Activated CD8-positive, alpha-beta T cell treated with anti-CD3 and anti-CD28 coated beads, Interleukin-2, amount 10 ng/mL, durations not matched to agents 7 days and 5 days (primary cell): ENCODE results near the gene ZBED6. TPM values are rescaled to one million over a fixed set of nuclear protein-coding genes. Genes with fewer than 3 reads are reported as not detected.
"Not testable (repeated sequence)": the region's sequence is repeated elsewhere in the genome, so short reads cannot be mapped to it uniquely, and the experiment has no call there.

Experiments used
- ATAC-seq: fragments of 150-1000 bp; cut with Tn5 transposase; one replicate; pipeline ENCODE4 v1.10.0; 2021; ENCODE audit warnings: moderate library complexity
- CTCF ChIA-PET: fragments of 350-600 bp; sonication (Branson Sonifier 250); formaldehyde crosslinking; loops from one replicate; lab custom pipeline; 2021; ENCODE audit warnings: antibody characterized with exemption; lab: Charles Lee
- POLR2A ChIA-PET: fragments of 350-600 bp; sonication (Branson Sonifier 250); formaldehyde crosslinking; loops from one replicate; lab custom pipeline; 2021; ENCODE audit warnings: antibody characterized with exemption; lab: Charles Lee
- DNase-seq: peaks from one replicate; pipeline ENCODE4 v3.0.0-alpha.2; 2020
- H3K27ac Mint-ChIP-seq: one replicate; pipeline ENCODE4 v1.8.0; 2021; ENCODE audit warnings: mild to moderate bottlenecking, mixed read lengths
- H3K27me3 Mint-ChIP-seq: one replicate; pipeline ENCODE4 v1.8.0; 2021; ENCODE audit warnings: low read depth, mixed read lengths
- H3K36me3 Mint-ChIP-seq: one replicate; pipeline ENCODE4 v1.8.0; 2021; ENCODE audit warnings: low read depth, mixed read lengths
- H3K4me1 Mint-ChIP-seq: one replicate; pipeline ENCODE4 v1.8.0; 2021; ENCODE audit warnings: low read depth, mixed read lengths
- H3K4me3 Mint-ChIP-seq: one replicate; pipeline ENCODE4 v1.8.0; 2021; ENCODE audit warnings: mild to moderate bottlenecking, mixed read lengths
- H3K9me3 Mint-ChIP-seq: one replicate; pipeline ENCODE4 v1.8.0; 2022; ENCODE audit warnings: mixed read lengths; ENCODE audit not compliant: insufficient read depth
- total RNA-seq, 2 experiments: library from RNA; stranded (reverse); gene quantifications; one replicate each; pipeline ENCODE4 v1.2.3, GENCODE V29; 2021

Gene ZBED6, protein sequence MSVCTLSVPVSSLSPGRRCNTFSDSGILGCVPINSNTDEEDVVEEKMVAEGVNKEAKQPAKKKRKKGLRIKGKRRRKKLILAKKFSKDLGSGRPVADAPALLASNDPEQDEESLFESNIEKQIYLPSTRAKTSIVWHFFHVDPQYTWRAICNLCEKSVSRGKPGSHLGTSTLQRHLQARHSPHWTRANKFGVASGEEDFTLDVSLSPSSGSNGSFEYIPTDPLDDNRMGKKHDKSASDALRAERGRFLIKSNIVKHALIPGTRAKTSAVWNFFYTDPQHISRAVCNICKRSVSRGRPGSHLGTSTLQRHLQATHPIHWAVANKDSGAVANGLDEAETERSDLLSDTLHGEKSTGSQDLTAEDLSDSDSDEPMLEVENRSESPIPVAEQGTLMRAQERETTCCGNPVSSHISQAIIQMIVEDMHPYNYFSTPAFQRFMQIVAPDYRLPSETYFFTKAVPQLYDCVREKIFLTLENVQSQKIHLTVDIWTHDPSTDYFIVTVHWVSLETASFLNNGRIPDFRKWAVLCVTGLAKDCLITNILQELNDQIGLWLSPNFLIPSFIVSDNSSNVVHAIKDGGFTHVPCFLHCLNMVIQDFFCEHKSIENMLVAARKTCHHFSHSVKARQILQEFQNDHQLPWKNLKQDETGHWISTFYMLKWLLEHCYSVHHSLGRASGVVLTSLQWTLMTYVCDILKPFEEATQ (N-terminal part only)
- total RNA-seq: 10 to 100 TPM; 16.3 to 18.4 TPM

DNA sequence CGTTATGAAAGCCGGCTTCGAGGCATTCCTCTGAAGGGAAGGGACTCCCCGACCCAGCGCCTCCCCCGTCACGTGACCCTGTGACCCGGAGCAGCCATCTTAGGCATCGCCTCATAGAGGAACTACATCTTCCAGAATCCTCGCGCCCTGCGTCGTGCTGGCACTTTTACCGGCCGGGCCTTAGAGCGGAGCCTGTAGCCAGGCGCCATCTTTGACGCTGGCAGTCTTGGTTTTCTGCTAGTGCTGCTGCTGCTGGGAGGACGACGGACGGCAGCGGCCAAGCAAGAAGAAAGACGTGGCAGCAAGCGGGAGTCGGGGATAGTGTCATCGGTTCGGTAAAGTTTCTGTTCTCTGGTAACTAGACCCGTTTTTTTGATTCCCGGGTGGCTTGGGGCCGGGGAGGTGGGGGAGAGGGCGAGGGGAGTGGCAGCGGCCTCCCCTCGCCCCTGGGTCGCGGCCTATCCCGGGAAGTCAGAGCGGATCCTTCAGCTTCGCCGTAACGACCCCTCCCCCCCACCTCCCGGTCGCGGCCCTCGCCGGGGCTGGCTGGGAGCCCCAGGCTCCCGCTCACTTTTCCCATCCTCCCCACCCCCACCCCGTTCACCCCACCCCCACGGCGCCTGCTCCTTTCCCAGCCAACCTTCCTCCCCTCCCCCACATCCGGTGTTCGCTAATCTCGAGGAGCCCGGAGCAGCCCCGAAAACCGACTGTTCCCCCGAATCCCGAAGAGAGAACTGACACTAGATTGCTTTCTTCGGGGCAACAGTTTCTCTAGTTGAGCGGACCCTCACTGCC lies at the start of gene ZBED6, which contains the start of gene ZC3H11A:
Gene ZBED6, plus strand, starts transcription at position 183 of the 795 bp plus-strand sequence. CDS start 1,900 bp downstream, outside the sequence.
Gene ZC3H11A, plus strand, starts transcription at position 183 of the 795 bp plus-strand sequence. CDS start 21,448 bp downstream, outside the sequence.
- Mint-ChIP-seq H3K4me3 (peak within 1 kb of the TSS; percentile 100), H3K27me3 (no peaks in the 10 kb centered on the region), H3K36me3 (peaks cover 44% of the 10 kb centered on the region), H3K4me1 (peaks cover 44% of the 10 kb centered on the region), H3K27ac (peak within 1 kb of the TSS; percentile 98), H3K9me3 (peaks cover 4% of the 10 kb centered on the region)
- ChIA-PET POLR2A (interaction anchor here (2.5 kb wide), 1 partner anchor 31 kb away, joined by 19 read pairs; the partner anchor contains the start of gene LAX1), CTCF (no interaction called here)
- ATAC-seq (peak; percentile 100), DNase-seq (peak; percentile 100)

DNA sequence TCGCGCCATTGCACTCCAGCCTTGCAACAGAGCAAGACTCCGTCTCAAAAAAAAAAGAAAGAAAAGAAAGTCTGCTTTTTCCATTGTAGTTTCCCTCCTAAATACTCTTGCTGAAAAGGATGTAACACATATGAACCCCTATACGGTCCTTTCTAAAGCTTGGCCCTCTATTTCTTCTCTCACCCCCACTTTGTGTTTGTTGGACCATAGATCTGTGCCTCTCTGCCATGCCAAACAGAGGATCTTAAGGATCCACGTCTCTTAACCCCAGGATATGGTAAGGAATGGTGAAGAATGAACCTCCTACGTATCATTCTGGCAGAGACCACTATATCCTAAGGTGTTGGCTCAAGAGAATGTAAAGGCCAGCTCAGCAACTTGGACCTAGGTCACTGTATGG lies 49.1 kb upstream of the ZBED6 start:
- peaks cover 32% of the 10 kb centered on the region for H3K36me3 Mint-ChIP-seq
- DNase-seq (no peak), ATAC-seq (no peak)
- ChIA-PET POLR2A (interaction anchor here (2.1 kb wide), 1 partner anchor 19 kb away, joined by 10 read pairs; the partner anchor contains the start of gene LAX1), CTCF (interaction anchor here (1.2 to 1.9 kb wide), 2 partner anchors 45 to 120 kb away, joined by 3 to 7 read pairs; no protein-coding TSS in a partner anchor)
- no peak overlapping the region for H3K4me3 Mint-ChIP-seq
- no peaks in the 10 kb centered on the region for H3K9me3 Mint-ChIP-seq
- no peaks in the 10 kb centered on the region for H3K27me3 Mint-ChIP-seq
- H3K4me1 Mint-ChIP-seq: peaks cover 18% of the 10 kb centered on the region
- H3K27ac Mint-ChIP-seq: no peak overlapping the region

DNA sequence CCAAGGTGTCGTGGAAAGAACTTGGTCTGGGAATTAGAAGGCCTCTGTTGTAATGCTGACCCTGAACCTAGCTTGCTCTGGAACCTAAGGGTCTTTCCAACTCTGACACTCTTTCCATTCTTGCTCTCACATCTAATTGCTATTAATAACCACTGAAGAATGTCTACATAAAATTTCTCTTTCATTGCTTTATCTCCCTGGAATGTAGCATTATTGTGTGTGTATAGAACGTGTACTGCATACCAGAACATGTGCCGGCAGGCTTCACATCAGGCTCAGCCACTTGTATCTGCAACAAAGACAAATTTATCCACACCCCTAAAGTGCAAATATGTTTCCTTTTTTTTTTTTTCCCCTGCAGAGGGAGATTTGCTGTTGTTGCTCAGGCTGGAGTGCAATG lies 44.4 kb upstream of the ZBED6 start:
- CTCF ChIA-PET: no interaction called here
- H3K4me1 Mint-ChIP-seq: peaks cover 27% of the 10 kb centered on the region
- no peak for ATAC-seq

DNA sequence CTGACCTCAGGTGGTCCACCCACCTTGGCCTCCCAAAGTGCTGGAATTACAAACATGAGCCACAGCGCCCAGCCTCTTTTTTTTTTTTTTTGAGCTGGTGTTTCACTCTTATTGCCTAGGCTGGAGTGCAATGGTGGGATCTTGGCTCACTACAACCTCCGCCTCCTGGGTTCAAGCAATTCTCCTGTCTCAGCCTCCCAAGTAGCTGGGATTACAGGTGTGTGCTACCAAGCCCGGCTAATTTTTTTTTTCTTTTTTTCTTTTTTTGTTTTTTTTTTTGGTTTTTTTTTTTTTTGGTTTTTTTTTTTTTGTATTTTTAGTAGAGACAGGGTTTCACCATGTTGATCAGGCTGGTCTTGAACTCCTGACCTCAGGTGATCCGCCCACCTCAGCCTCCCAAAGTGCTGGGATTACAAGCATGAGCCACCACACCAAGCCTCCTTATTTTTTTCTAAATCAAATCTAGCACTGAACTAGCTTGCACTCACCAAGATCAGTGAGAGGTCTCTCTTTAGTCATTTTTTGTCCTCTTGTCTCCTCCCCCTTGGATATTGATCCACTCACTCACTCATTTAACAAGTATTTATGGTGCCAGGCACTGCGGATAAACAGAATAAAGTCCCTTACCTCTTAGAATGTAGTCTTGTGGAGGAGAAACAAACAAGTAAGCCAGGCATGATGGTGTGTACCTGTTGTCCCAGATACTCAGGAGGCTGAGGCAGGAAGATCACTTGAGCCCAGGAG lies 43.6 kb upstream of the ZBED6 start:
- CTCF ChIA-PET: interaction anchor here (0.6 kb wide), 1 partner anchor 57 kb away, joined by 3 read pairs; no protein-coding TSS in a partner anchor
- ATAC-seq, DNase-seq, H3K27ac Mint-ChIP-seq, H3K27me3 Mint-ChIP-seq, H3K36me3 Mint-ChIP-seq, H3K9me3 Mint-ChIP-seq, H3K4me3 Mint-ChIP-seq: not testable (repeated sequence)
- POLR2A ChIA-PET: interaction anchor here (0.6 to 1.5 kb wide), 4 partner anchors 12 to 25 kb away, joined by 3 to 6 read pairs (median 3); partner anchors contain the start of gene LAX1
- peaks cover 30% of the 10 kb centered on the region for H3K4me1 Mint-ChIP-seq

More for the DNA sequence above, 44.4 kb upstream of the ZBED6 start:
- Mint-ChIP-seq H3K4me3 (no peak overlapping the region), H3K27ac (no peak overlapping the region), H3K9me3 (no peaks in the 10 kb centered on the region), H3K27me3 (no peaks in the 10 kb centered on the region), H3K36me3 (peaks cover 2% of the 10 kb centered on the region)
- DNase-seq: no peak
- POLR2A ChIA-PET: interaction anchor here (0.6 kb wide), 1 partner anchor 13 kb away, joined by 3 read pairs; no protein-coding TSS in a partner anchor

DNA sequence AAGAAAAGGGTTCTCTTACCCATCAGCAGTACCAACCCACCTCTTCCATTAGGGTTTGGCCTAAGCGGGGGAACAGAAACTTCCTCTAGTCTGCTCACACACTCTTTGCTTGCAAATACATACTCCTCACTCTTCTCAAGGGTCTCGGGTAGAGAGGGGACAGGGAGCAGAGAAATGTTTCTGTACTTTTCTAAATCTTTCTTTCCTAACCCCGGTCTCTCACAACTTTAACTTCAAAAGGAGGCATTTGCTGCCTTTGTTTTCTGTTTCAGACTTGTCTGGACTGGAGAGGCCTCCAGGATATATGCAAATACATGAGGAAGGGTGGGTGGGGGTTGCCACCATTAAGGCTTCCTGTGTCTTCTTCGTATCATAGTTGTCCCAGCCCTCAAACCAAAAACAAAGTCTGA lies 41.0 kb upstream of the ZBED6 start:
- Mint-ChIP-seq H3K27me3 (no peaks in the 10 kb centered on the region), H3K9me3 (no peaks in the 10 kb centered on the region), H3K36me3 (no peaks in the 10 kb centered on the region), H3K4me1 (peaks cover 30% of the 10 kb centered on the region), H3K4me3 (peak overlapping the region; percentile 2), H3K27ac (peak overlapping the region; percentile 79)
- POLR2A ChIA-PET: interaction anchor here (0.9 kb wide), 1 partner anchor 10 kb away, joined by 3 read pairs; the partner anchor contains the start of gene LAX1
- DNase-seq (peak; percentile 31), ATAC-seq (peak; percentile 52)
- CTCF ChIA-PET: no interaction called here

DNA sequence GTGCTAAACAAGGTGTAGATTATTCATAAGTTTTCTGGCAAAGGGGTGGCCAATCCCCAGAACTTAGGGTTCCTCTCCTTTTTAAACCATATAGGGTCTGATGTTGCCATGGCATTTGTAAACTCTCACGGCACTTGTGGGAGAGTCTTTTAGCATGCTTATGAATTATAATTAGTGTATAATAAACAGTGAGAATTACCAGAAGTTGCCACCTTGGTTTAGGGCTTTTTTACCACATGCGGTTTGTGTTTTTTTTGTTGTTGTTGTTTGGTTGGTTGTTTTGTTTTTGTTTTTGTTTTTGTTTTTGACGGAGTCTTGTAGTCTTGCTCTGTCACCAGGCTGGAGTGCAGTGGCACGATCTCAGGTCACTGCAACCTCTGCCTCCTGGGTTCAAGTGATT lies 39.4 kb upstream of the ZBED6 start:
- POLR2A ChIA-PET: interaction anchor here (1.3 kb wide), 1 partner anchor 9 kb away, joined by 5 read pairs; the partner anchor contains the start of gene LAX1
- no peaks in the 10 kb centered on the region for H3K27me3 Mint-ChIP-seq
- CTCF ChIA-PET: no interaction called here

DNA sequence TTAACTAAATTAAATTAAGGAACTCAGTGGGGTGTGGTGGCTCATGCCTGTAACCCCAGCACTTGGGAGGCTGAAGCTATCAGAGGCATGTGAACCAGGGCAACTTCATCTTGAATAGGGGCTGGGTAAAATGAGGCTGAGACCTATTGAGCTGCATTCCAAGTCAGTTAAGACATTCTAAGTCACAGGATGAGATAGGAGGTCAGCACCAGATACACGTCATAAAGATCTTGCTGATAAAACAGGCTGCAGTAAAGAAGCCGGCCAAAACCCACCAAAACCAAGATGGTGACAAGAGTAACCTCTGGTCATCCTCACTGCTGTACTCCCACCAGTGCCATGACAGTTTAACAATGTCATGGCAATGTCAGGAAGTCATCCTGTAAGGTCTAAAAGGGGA lies 36.7 kb upstream of the ZBED6 start:
- H3K27ac Mint-ChIP-seq, ATAC-seq, H3K9me3 Mint-ChIP-seq, H3K4me3 Mint-ChIP-seq, H3K27me3 Mint-ChIP-seq, POLR2A ChIA-PET, DNase-seq, H3K36me3 Mint-ChIP-seq, CTCF ChIA-PET: not testable (repeated sequence)
- H3K4me1 Mint-ChIP-seq: peaks cover 32% of the 10 kb centered on the region

More for the DNA sequence above, 39.4 kb upstream of the ZBED6 start:
- DNase-seq (no peak), ATAC-seq (no peak)
- Mint-ChIP-seq H3K9me3 (no peaks in the 10 kb centered on the region), H3K36me3 (no peaks in the 10 kb centered on the region), H3K4me3 (no peak overlapping the region), H3K4me1 (peaks cover 30% of the 10 kb centered on the region), H3K27ac (no peak overlapping the region)

DNA sequence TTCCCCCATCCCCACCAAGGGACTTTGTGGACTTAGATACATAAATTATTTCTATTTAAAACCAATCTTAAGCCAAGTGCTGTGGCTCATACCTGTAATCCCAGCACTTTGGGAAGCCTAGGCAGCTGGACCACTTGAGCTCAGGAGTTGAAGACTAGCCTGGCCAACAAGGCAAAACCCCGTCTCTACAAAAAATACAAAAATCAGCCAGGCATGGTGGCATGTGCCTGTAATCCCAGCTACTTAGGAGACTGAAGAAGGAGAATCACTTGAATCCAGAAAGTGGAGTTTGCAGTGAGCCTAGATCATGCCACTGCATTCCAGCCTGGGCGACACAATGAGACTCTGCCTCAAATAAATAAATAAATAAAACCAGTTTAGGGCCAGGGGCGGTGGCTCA lies 34.9 kb upstream of the ZBED6 start:
- Mint-ChIP-seq H3K9me3 (no peaks in the 10 kb centered on the region), H3K36me3 (peaks cover 2% of the 10 kb centered on the region), H3K27me3 (no peaks in the 10 kb centered on the region), H3K4me1 (peaks cover 33% of the 10 kb centered on the region), H3K4me3 (no peak overlapping the region), H3K27ac (no peak overlapping the region)
- DNase-seq: no peak
- CTCF ChIA-PET: no interaction called here
- no peak for ATAC-seq
- POLR2A ChIA-PET: no interaction called here

DNA sequence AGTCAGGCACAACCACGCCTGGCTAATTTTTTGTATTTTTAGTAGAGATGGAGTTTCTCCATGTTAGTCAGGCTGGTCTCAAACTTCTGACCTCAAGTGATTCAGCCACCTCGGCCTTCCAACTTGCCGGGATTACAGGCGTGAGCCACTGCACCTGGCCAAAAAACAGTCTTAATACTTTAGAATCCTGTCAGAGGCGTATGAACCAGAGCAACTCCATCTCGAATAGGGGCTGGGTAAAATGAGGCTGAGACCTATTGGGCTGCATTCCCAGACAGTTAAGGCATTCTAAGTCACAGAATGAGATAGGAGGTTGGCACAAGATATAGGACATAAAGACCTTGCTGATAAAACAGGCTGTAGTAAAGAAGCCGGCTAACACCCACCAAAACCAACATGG lies 33.5 kb upstream of the ZBED6 start:
- H3K9me3 Mint-ChIP-seq, H3K36me3 Mint-ChIP-seq, CTCF ChIA-PET, ATAC-seq, H3K4me3 Mint-ChIP-seq, H3K27ac Mint-ChIP-seq, DNase-seq, H3K27me3 Mint-ChIP-seq, POLR2A ChIA-PET: not testable (repeated sequence)
- peaks cover 35% of the 10 kb centered on the region for H3K4me1 Mint-ChIP-seq

DNA sequence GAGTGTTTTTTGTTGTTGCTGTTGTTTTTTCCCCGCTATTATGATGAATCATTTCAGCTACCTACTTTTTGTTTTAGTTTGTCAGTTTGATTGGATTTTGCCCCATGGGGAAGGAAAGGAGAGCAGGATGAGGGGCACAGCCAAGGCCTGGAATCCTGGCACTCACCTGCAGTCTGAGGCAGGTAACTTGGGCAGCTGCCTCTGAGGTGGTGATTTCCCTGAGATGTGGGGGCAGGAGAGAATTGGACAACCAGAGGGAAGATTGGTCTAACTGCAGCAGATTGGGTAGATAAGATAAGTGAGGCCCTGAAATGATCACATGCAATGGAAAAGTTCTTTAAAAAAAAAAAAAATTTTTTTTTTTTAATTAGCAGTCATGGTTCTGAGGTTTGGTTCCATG lies 31.9 kb upstream of the ZBED6 start:
- CTCF ChIA-PET: interaction anchor here (0.6 to 1.9 kb wide), 2 partner anchors 13 to 275 kb away, joined by 3 to 7 read pairs; no protein-coding TSS in a partner anchor
- Mint-ChIP-seq H3K4me1 (peaks cover 43% of the 10 kb centered on the region), H3K4me3 (no peak overlapping the region), H3K27ac (peak overlapping the region; percentile 69), H3K36me3 (peaks cover 12% of the 10 kb centered on the region), H3K27me3 (no peaks in the 10 kb centered on the region), H3K9me3 (no peaks in the 10 kb centered on the region)
- ATAC-seq (no peak), DNase-seq (no peak)
- POLR2A ChIA-PET: interaction anchor here (0.9 kb wide), 1 partner anchor 11 kb away, joined by 3 read pairs; no protein-coding TSS in a partner anchor
